Medulla oblongata (tissue), 1 donor: ENCODE results near the gene SUPT6H.

Experiments
- DNase-seq: peaks from one replicate; pipeline ENCODE4 v3.0.0-alpha.2; 2015; ENCODE audit errors: extremely low spot score

SUPT6H gene

DNA sequence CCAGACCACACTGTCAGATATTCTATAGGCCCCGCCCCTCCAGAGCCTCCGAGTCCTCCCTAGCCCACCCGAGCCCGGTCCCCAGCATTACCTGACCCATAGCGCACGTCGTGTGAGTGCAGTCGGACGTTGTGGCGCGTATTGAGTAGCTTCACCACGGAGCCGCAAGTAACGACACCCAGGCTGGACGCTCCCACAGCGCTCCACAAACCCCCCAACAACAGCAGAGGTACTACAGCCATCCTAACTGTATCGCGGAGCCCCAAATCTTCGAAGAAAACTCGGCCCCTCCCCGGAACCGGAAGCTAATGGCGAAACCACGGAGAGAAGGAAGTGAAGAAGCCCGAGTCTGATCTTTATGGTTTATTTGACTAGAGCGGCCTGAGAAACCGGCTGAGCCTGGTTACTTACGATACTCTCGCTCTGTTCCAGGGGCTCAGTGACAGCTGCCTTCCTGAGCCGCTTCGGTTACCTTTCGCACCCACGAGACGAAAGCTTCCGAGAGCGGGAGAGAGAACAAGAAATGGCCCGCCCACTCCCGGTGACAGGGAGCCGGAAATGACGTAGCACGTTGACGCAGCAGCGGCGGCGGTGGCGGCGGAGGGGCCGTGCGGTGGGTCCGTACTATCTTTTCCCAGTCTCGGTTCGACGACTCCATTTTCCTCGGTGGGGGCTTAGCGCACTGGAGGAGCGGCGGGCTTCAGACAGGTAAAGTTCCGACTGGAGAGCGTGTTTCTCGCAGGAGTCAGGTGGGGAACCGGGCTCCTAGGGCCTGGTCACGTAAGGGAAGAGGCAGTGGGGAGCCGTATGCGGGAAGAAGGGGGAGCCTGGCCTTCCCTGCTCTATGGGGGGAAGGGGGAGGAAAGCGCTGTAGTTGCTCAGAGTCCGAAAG is at the start of gene SUPT6H, which contains the start of gene SDF2:
TSS of gene SUPT6H (plus strand) at position 571 of the 892 bp plus-strand sequence. CDS start 11,197 bp downstream, outside the sequence.
TSS of gene SDF2 (minus strand) at position 272 of the 892 bp plus-strand sequence. CDS start at position 242, 30 bp downstream.
- peak; percentile 92 for DNase-seq

DNA sequence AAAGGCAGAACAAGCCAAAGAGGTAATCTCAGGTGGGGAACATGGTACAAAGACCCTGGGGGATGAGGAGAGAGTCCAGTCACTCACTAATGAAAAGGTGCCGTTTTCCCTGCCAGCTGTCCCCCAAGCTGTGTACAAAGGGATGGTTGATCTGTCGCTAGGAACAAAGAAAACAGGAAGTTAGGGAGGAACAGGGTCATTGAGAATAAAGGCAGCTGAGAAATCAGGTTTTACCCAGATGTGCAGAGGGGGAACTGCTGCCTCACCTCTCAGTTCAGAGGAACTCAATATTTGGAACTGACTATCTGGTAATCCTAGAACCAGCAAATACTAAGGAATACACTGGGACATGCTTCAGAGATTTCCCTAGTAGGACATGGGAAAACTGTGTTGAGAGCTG is 49.5 kb upstream of the SUPT6H start:
- no peak for DNase-seq

DNA sequence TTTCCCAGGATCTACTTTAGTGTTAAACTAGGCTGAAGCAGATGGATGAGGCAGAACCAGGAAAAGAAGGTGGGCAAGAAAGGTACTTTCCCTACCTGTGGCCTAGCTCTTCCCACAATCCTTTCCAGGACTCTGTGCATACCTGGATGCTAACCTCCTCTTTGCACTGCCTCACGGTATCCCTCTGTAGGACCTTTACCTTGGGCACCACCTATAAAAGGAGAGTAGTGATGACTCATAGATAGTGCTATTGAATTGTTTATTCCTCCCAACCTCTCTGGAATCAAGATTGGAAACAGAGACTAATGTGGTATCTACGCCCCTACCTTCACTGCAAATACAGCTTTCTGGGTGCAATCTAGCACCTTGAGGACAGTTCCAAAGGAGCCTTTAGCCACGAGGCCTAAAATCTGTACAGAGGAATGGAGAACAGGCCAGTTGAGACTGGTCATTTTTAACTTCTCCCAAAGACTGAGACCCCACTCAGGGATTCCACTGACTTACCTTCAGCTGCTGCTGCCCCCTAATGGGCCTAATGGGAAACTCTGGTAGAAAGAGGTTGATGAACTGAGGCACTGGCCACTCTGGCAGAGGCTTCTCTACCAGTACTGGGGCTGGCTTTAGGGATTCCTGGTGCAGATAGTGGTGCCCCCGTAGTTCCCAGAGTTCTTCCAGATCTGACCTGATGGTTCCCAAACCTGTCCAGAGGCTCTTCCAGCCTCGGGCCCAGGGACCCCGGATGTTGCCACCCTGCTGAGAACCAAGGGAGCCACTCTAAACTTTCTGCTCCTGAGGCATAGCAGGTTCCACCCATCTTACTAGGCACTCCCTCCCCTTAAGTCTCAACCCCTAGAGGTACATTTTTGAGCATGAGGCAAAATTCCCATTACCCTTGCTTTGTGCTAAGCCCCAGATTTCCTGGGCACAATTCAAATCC is 48.8 kb upstream of the SUPT6H start:
- peak; percentile 62 for DNase-seq

DNA sequence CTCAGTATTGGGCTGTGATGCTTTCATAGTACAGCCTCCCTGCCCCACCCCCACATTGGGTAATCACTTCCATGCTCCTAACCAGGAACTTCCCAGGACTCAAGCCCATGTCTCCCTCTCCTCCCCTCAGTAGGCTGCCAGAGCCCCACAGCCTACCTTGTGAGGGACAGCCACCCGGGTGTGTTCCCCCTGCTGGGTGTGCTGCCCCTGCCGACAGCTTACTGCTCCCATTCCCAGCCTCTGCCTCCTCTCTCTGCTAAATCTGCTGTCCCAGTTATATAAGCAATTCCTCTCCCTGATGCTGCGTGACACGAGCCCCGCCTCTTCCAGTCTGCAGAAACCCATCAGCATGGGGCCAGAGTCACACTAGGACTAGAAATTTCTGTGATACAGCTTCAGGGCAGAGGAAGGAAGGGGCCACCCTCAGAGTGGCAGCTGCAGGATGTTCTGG is 48.0 kb upstream of the SUPT6H start, which contains the start of gene RSKR:
TSS of gene RSKR (minus strand) at position 255 of the 451 bp plus-strand sequence. CDS start at position 231, 24 bp downstream.
- DNase-seq: no peak

DNA sequence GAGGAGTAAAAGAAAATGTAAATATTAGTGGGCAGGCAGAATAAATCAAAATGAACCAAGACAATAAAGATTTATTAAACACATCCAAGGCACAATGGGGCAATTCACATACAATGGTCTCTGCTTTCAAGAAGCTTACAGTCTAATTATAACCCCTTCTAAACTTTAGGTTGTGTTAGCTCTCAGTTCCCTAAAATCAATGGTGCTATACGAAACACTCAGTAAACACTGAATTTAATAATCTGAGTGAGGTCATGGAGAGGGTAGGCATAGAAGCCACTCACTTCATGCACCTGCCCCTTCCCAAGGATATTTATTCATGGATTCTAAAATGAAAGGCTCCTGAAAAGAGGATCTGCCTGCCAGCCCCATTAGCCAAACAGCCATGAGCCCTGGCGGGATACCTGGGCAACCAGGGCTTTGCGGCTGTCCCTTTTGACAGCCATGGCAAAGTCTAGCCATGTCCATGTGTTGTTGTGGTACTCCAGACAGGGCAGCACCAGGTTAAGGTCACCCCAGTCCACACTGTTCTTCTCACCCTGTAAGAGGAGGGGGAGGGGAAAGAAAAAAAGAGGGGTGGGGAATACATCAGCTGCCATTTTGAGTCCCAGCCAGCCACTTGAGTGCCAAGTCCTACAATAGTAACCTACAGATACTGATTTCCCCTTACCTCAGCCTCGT is 46.6 kb upstream of the SUPT6H start:
- DNase-seq: no peak

DNA sequence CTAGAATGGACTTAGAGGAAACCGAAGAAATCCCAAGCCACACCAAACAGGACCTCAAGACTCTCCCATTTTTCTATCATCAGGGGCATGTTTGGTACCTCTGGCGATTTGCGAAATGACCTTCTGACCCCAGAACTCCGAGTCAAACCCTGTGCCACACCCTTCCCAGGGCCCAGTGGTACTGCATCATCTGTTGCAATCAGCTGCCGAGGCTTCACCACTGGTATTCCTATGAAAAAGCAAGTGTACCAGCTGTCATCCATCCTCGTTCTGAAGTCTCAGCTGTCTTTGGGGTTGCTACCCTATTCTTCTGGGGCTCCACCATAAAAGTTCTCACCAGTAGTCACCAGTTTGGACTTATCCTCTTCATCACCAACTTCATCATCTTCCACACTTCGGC is 45.7 kb upstream of the SUPT6H start:
- no peak for DNase-seq

DNA sequence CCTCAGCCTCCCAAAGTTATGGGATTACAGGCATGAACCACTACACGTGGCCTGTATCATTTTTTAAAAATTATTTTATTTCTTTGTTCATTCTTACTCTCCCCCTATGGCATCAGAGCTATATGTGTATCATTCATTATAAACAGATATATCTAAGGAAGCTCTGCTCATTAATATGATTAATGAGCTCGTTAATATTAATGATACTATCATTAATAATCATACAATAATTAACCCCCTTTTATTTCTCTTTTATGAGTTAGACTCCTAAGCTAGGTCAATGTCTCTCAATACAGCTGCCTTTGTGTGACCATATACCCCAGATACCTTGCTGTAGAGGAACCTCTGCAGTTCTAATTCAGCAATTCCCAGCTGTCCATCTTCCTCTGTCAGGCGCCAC is 43.5 kb upstream of the SUPT6H start:
- no peak for DNase-seq

DNA sequence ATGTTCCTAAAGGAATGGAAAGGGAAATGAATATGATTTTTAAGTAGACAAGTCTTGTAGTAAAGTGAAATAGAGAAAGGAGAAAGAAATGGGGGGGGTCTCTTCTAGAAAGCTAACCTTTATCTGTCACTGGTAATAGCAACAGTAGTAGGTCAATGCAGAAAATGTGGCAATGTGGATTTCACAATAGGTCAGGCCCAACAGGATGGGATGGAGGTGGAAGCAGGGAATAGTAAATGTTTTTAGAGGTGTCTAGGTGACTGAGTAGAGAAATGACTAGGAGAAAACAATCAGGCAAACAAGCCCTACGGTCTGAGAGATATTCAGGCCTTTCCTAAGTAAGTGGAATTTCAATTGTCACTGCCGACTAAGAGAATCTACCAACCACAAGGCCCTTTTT is 42.0 kb upstream of the SUPT6H start:
- DNase-seq: no peak

DNA sequence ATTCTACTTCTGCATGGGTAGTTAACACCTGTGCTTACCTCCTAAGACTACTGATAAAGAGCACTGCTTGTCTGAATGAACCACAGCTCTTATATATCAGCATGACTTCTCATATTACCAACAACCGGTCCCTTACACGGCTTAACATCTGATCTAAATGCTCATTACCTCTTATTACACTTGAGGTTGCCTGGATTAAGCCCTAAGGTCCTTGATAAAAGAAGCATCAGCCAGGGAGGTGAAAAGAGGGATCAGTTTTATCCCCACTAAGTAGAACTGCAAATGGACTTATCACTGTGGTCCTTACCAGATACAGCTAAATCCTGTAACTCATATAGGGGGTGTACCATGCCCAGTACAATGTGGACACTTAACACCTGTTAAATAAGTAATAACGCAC is 39.8 kb upstream of the SUPT6H start:
- no peak for DNase-seq

DNA sequence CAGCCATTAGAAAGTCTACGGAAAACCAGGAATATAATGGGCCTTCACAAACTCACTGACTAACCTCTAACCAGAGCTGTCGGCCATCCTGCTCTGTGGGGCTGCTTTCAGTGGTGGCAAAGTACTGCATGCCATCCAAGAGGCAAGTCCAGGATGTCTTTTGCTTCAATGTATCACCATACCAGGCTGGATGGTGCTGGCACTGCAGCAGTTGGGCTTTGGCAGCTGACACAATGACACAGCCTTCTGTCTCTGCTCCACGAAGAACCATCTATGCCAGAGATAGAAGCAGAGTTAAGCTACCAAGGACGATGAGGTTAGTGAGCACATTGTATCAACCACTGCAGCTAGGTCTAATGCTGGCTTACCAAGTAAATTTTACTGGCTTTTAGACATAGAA is 38.3 kb upstream of the SUPT6H start:
- DNase-seq: no peak

DNA sequence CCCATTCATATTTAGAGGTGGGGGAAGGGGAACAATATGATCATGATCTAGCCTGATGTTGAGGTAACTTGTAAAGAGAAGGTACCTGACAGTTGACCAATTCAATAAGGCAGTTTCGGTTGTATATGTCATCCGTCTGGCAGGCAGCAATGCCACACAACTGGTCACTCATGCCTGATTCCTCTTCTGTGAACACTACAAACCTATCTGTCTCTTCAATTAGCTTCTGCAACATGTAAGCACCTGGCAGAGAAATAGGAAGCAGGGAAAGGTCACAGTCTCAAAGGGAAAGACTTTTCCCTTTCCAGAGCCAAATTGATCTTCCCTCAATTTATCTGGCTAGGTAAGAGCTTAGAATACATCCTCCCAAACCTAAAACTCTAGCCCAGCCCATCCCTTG is 37.9 kb upstream of the SUPT6H start:
- DNase-seq: no peak

DNA sequence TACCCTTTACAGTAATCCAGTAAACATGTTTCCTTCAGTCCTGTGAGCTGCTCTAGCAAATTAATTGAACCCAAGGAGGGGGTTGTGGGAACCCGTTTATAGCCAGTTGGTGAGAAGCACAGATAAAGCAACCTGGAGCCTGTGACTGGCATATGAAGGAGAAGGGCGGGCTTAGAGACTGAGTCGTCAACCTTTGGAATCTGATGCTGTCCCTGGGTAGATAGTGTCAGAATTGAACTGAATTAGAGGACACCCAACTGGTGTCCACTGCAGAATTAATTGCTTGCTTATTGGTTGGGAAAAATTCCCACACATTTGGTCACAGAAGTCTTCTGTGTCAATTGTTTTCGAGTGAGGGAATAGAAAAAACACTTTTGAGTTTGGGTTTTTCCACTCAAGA is 35.2 kb upstream of the SUPT6H start:
- DNase-seq: no peak

DNA sequence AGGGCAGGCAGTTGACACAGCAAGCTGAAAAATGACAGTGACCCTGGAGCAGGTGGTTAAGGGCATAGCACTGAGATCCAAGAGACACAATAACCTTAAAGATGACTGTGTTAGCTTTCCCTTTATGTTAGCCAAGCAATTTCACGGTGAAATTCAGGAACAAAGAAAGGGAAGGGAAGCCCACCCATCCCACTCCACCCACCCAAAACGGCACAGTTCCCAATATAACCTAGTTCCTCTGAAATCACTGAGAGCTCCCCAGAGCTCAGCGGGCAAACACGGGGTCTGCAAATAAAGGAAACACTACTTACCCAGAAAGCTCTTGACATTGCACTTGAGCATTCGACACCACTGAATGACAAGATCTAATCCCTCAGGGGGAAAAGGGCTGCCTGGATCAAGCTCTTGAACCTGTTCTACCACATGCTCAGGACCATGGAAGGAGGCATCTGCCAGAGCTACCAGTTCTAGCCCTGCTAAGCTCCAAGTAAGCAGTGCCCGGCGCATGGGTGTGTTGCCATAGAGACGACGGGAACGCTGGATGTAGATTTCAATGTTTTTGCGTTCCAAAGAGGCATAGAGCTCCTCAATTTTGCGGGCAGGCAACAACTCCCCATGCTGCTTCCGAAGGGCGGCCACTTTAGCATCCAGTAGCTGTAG is 27.7 kb upstream of the SUPT6H start:
- no peak for DNase-seq

DNA sequence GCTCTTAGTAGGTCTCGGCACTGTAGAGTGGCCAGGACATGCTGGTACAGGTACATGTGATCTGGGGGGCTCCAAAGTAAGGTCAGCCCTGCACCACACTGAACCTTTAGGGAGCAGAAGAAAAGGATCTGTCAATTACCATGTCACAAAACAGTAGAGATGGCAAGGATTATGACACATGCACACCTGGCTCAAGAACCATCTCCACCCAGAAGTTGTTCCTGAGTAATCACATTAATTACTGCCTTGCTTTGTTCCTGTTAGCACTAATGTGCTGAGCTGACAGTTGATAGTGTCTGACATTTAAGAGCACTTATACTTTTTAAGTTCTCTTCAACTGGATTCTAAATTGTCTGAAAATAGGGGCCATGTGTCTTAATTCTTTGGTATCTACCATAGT is 26.5 kb upstream of the SUPT6H start:
- no peak for DNase-seq

DNA sequence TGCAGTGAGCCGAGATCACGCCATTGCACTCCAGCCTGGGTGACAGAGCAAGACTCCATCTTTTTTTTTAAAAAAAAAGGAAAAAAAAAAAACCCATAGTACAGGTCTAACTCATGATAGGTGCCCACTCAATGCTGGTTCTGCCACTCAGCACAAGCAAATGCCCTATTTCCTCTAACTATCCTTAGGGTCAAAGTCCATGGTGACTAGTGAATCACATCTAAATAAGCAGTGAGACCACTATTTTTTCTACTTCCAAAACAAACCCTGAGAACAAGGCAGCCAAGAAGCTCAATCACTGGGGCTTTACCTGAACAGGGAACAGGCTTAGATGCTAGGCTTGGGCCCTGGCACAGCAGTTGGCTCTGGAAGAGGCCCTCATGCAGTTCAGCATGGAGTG is 20.4 kb upstream of the SUPT6H start:
- DNase-seq: no peak

DNA sequence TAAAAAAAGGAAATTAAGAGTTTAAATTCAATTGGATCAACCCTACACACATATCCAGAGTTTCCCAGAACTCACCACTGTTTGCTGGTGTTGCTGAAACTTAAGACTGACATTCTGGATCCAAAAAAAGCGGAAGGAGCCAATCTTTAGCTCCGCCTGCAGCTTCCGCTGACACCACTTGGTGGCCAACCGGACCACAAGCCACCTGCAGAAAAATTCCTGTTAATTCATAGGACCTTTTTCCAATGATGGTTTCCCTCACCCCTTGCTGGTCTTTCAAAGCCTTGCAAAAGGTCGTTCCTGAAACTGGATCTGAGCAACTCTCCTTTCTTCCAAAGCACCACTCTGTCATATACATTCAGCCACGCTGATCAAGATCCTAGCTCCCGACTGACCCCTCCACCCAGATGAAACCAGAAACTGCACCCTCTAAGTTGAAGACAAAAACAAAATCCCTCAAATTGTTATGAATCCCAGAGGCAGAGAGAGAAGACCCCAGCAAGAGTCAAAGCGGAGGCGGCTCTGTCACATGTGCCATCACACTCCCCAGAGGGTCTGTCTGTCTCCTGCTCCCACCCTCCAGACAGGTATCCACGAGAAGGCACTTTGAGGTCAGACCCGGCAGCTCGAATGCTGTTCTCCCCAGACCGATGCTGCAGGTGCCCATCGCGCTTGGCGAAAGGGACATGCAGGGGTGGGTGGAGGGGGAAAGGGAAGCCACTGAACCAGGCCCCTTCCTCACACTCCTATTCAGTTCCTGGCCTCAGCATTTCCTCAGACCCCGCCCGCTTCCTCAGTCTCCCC is 17.8 kb upstream of the SUPT6H start:
- DNase-seq: peak; percentile 56

DNA sequence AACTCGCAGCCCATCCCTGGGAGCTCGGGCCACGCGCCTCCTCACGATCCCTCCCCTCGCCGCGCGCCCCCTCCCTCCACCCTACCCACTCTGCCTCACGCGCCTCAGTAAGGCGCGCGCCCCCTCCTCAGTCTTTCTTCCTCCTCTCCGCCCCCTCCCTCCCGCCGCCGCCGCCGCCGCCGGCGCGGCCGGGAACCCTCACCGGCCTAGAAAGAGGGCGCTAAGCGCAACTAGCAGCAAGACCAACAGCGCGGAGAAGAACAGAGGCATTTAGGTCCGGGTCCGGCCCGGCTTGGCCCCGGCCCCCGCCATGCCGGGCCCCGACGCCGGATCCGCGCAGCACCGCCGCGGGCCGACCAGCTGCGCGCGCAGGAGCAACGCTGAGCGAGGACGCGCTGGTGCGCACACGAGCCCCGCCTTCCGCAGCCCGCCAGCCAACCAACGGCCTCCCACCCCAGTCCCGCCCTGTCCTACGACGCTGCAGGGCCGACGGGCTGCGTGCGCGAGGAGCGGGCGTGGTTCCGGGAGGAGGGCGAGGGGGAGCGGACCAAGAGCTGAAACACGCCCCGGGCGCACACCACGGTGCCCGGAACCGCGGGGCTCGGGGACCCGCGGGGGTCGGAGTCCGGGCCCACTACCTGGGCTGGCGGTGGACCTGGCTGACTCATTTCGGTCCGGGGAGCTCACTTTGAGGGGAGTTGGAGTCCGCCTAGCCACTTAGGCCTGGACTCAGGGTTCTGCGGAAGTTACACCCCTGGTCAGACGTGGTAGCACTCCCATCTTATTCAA is 17.0 kb upstream of the SUPT6H start, which contains the start of gene BLTP2:
TSS of gene BLTP2 (minus strand) at position 372 of the 789 bp plus-strand sequence. CDS start at position 270, 102 bp downstream.
- peak; percentile 96 for DNase-seq

DNA sequence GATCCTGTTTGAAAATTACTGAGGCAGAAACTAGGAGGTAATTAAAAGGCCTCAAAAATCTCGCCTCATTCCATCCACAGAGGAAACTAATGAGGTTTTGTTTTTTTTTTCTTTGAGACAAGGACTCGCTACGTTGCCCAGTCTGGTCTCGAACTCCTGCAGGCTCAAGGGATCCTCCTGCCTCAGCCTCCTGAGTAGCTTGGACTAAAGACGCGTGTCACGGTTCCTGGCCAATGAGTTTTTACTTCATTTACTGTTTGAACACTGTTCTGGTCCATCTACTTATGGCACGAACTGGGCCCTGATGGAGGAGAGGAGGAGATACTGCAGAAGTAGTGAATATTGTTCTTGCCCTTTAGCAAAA is 16.4 kb upstream of the SUPT6H start:
- peak; percentile 20 for DNase-seq

DNA sequence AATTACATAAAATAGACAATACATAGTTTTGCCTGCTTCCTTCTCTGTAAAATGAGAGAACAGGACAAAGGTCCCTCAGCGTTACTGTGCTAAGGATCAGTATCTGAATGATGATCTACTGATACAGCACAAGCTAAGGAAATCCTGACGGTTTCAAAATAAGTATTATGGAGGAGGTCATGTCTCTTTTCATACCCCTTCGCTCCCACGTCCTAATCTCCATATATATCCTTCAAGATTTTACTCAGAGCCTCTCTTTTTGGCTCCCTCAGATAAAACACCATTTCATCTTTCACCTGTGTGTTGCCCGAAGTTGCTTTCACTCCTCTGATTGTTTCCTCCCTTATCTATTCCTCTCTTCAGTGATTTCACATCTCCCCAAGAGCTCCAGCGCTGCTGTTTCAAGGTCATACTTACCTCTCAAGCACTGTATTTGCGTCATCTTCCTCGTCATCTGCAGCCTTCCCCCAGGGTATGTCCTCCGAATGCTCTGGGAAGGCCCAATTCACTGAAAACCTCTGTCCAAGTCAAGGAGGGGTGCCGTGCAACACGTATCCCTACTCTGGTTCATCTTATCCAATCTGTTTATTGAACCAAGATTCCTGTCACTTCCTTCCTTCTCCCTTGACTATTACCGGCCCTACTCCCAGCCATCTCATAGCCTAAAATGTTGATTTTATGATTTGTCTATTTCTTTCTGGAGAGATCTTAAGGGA is 15.8 kb upstream of the SUPT6H start:
- DNase-seq: peak; percentile 20
